ENCODE data around the gene KRTAP19-1.

DNA sequence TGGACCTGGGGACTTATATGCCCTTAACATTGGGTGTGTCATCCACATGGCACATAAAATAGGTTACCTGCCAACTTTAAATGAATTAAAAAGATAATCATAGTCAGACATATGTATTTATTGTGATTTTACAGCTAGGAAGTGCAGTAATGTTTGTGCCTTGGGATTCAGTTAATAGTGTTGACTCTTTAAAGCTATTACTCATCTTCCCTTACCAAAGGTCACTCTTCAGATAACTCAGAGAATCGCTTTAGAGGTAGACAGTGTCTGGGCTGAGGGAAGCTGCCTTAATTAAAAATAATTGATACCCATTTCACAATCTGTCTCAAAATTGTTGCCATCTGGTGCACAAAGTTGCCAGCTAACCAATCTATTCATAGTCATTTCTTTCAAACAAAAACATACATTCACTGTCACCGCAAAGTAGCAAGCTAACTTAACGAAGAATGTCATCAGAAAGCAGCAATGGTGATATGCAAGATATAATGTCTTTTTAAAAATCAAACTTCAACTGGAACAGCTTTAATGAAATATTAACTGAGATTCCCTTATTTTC lies 43.1 kb downstream of the KRTAP19-1 start:
- TF ChIP-seq POLR2A (IDR thresholded peaks at IDR 0.05; ENCODE audit: low read depth, low read length) (no peak), TAF1 (IDR thresholded peaks at IDR 0.05; ENCODE audit: borderline replicate concordance, low read depth, low read length) (no peak)
